HG03565 (cell line): ENCODE data around the gene KDM4F.

Source experiments
- ATAC-seq: cut with Tn5 transposase; IDR thresholded peaks from one replicate; pipeline ENCODE4 v1.9.1; 2021; ENCODE audit warnings: mild to moderate bottlenecking, moderate library complexity; ENCODE audit not compliant: unreplicated experiment

KDM4F gene

GRCh38 chr11:95059046-95059445 lies 9.8 kb downstream of the KDM4F start:
- no peak for ATAC-seq

- ATAC-seq: no peak
Measured at GRCh38 chr11:95065336-95065735, 16.1 kb downstream of the KDM4F start.

GRCh38 chr11:95066716-95067038 lies 17.5 kb downstream of the KDM4F start, which contains the start of gene SRSF8:
Gene SRSF8, plus strand, starts transcription at chr11:95066919. Its CDS starts 308 bp downstream, at chr11:95067227.
- ATAC-seq: peak; percentile 25

- ATAC-seq: peak; percentile 38
Measured at GRCh38 chr11:95067039-95067840, 18.0 kb downstream of the KDM4F start.

- ATAC-seq: no peak
Measured at GRCh38 chr11:95067841-95068219, 18.6 kb downstream of the KDM4F start.

DNA sequence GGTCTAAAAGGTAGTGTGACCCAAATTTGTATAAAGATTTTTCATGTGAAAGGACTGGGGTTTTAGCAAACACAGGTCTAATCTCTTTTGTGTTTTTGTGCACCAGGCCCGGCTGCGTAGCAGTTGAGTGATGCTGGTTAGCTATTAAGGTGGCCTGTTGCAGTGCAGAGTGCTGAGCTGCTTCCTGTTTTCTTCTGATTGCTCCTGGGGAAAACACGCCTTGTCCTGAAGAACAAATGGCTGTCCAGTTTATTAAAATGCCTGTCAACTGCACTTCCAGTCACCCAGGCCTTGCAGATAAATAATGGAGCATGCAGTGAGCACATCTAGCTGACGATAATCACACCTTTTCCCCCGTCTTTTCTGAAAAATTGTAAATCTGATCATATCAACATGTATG lies 19.3 kb downstream of the KDM4F start:
- peak; percentile 70 for ATAC-seq

- no peak for ATAC-seq
Measured at GRCh38 chr11:95070471-95070870, 21.2 kb downstream of the KDM4F start.

DNA sequence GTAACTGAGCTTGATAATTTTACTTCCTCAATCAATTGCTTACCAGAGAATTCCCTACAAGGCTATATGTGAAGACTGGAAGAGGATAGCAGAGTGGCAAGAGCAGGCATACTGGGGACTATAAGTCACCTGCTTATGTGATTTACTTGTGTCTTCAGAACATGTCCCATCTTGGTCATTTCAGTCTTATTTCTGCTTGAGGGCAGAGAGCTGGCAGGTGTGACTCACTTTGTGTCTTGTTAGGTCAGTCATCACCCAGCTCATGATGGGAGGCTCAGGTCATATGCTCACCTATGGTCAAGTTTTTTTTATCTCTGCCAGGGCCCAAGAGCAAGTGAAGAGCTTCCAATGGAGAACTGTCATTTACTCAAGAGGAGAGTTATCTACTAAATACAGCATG lies 23.7 kb downstream of the KDM4F start:
- no peak for ATAC-seq

- ATAC-seq: no peak
Measured at GRCh38 chr11:95074792-95075563, 25.8 kb downstream of the KDM4F start.

GRCh38 chr11:95076416-95076815 lies 27.2 kb downstream of the KDM4F start:
- no peak for ATAC-seq

- no peak for ATAC-seq
Measured at GRCh38 chr11:95076981-95077380, 27.8 kb downstream of the KDM4F start.

DNA sequence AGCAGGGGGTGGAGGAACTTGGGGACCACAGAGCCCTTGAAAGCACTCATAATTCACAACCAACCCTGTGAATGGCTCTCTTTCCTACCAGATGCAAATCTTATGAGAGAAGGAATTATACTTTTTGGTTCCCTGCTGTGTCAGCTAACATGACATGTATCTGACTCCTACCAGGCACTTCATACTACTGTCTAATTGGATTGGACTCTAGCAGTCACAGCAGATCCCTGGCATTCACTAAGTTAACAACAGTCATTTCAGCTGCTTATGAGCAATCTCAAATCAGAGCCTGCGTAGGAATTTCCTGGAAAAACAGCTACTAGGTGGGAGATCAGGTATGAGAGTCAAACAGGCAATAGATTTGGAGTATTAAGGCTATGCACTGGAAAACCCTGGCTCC lies 29.3 kb downstream of the KDM4F start:
- ATAC-seq: no peak

- ATAC-seq: no peak
Measured at GRCh38 chr11:95081010-95081409, 31.8 kb downstream of the KDM4F start.

DNA sequence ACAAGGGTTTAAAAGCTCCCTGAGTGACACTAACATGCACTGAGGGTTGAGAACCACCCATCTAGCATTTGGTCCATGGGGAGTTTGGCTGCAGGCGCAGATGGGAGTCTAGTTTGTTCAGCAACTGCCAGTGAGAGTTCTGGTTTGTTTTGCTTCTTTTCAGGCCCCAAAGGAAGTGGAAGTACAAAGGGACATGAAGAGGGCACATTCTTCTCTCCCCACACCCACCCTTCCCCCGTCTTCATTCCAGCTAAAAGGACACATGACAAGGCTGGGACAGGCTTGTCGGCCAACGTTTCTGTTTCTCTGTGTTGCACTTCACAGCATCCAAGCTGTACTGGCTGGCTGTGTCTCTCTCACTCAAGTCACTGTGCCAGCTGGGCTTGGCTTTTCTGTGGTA lies 32.2 kb downstream of the KDM4F start:
- no peak for ATAC-seq

DNA sequence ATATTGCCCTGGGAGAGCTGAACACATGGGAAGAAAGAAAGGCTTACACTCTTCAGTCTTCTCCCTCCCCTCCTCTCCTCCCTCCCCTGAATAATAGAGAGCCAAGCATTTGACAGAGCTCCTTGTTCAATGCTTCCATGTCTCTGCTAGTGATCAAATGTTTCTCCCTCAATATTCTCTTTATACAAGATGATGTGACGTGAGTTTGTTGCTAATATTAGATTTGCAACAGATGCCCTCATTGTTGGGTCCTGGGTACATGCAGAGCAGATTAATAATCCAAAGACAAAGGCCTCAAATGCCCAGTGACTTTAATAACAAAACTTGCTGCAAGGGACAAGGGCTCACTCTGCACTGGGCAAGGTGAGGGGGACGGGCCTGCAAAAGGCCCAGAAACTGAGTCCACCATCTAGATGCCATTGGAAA lies 33.4 kb downstream of the KDM4F start:
- no peak for ATAC-seq

GRCh38 chr11:95084509-95084908 lies 35.3 kb downstream of the KDM4F start:
- peak; percentile 55 for ATAC-seq

DNA sequence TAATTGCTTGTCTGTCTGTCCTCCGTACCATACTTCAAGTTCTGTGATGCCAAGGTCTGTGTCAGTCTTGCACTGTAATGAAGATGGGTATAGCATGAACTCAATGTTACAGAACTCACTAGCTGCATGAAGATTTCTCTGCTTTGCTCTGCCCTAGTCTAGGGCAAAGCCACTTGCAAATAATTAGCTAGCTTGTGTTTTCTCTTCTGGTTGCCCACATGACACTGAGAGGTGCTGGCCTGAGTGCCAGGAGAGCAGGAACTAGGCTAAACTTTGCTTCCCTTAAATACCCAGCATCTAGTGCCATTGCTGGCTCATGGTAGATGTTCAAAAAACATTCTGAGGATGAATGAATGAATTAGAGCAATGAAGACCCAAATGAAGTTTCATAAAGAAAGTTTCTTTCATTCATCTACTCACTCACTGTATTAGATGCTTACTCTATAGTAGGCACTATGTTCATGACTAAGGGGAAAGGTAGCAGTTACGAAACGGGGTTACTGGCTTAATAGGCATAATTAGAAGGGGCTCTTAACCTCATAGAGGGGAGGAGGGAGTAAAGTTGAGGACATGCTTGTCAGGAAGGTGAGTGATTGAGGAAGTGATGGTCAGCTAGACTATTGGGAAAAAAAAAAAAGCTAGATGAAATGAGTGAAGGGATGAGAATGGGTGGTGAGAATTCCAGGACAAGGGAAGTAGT lies 36.0 kb downstream of the KDM4F start:
- ATAC-seq: no peak

GRCh38 chr11:95086151-95086550 lies 36.9 kb downstream of the KDM4F start:
- no peak for ATAC-seq

GRCh38 chr11:95086836-95087570 lies 37.8 kb downstream of the KDM4F start:
- no peak for ATAC-seq

- peak; percentile 19 for ATAC-seq
Measured at GRCh38 chr11:95088946-95089619, 39.9 kb downstream of the KDM4F start.
